AG08396 (cell line): Measurements from ENCODE around the gene METTL26.
A peak's percentile ranks its signal among the peaks of the same experiment; 100 is the strongest.

Source experiments
- DNase-seq: peaks from one replicate; pipeline ENCODE4 v3.0.0; 2012; ENCODE audit warnings: low spot score, mixed read lengths

METTL26 gene

GRCh38 chr16:636206-637080 is at the start of gene METTL26:
TSS of gene METTL26 (minus strand) at chr16:636305. CDS start at chr16:636290, 15 bp downstream.
- DNase-seq = peak; percentile 96

- no peak for DNase-seq
Measured at GRCh38 chr16:684961-685696, 49.0 kb upstream of the METTL26 start.

GRCh38 chr16:684071-684794 is 48.1 kb upstream of the METTL26 start, which contains the start of gene JMJD8:
TSS of gene JMJD8 (minus strand) at chr16:684334. CDS start at chr16:684319, 15 bp downstream.
- peak; percentile 95 for DNase-seq

GRCh38 chr16:683396-684070 is 47.4 kb upstream of the METTL26 start:
- no peak for DNase-seq

- DNase-seq = no peak
Measured at GRCh38 chr16:682493-683395, 46.6 kb upstream of the METTL26 start.

- no peak for DNase-seq
Measured at GRCh38 chr16:681746-682427, 45.8 kb upstream of the METTL26 start.

GRCh38 chr16:680967-681745 is 45.1 kb upstream of the METTL26 start:
- DNase-seq = peak; percentile 47

GRCh38 chr16:680625-680945 is 44.5 kb upstream of the METTL26 start:
- peak; percentile 43 for DNase-seq

- DNase-seq = peak; percentile 94
Measured at GRCh38 chr16:679814-680624, 43.9 kb upstream of the METTL26 start, which contains the start of gene STUB1. TSS of gene STUB1 (plus strand) at chr16:680410. CDS start at chr16:680526, 116 bp downstream.

- DNase-seq = peak; percentile 60
Measured at GRCh38 chr16:678858-679813, 43.0 kb upstream of the METTL26 start.

GRCh38 chr16:678209-678857 is 42.2 kb upstream of the METTL26 start:
- no peak for DNase-seq

GRCh38 chr16:677316-678190 is 41.4 kb upstream of the METTL26 start:
- no peak for DNase-seq

GRCh38 chr16:676913-677312 is 40.8 kb upstream of the METTL26 start:
- DNase-seq = no peak

- DNase-seq = no peak
Measured at GRCh38 chr16:676565-676902, 40.4 kb upstream of the METTL26 start.

GRCh38 chr16:675884-676564 is 39.9 kb upstream of the METTL26 start:
- DNase-seq = no peak
